Right hindlimb (tissue), 1 donor: ENCODE data around the gene ABCB6.

Source experiments
- DNase-seq: peaks from one replicate; pipeline ENCODE4 v3.0.0-alpha.2; 2018

The ABCB6 gene

GRCh38 chr2:219245148-219245898 lies 26.6 kb upstream of the ABCB6 start, which contains the start of the genes GLB1L and STK16:
TSS of gene GLB1L (minus strand) at chr2:219245444. CDS start at chr2:219243573, 1,871 bp downstream.
TSS of gene STK16 (plus strand) at chr2:219245479. CDS start at chr2:219246000, 521 bp downstream.
- peak; percentile 95 for DNase-seq

GRCh38 chr2:219244789-219245147 lies 26.0 kb upstream of the ABCB6 start:
- DNase-seq: no peak

- DNase-seq: peak; percentile 51
These were observed 24.6 kb upstream of the ABCB6 start for GRCh38 chr2:219243291-219243761.

DNA sequence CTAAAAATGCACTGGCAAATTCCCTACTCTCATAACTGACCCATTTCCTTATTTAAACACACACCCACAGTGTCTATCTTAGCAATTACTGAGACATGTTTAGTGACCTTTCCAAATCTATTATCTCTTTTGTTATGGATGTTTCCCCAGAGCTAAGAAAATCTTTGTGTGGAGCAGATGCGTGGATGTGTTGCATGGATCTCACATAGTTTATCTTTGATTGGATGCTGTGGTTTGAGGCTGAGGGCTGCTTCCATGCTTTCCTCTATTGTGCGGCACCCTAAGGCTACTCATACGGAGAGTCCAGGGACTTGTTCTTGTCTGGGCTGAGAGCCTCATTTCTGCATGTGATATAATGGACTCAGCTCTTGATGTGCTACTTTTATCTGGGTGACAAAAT lies 15.6 kb upstream of the ABCB6 start:
- no peak for DNase-seq

DNA sequence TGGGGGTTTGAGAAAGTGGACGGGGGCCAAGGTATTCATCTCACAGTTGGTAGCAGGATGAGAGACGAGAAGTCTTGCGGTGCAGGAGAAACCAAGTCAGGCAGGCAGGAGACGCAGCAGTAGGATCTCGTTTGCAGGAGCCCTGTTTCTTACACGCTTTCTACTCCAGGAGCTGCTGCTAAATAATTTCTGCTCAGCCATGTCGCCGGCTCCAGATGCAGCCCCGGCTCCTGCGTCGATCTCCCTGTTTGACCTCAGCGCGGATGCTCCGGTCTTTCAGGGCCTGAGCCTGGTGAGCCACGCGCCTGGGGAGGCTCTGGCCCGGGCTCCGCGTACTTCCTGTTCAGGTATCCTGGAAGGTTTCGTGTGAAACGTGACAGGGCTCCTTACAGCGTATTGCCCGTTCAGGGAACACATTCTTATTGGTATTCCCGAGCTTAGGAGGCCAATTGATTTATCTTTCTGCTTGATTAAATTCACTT lies 11.3 kb upstream of the ABCB6 start:
- no peak for DNase-seq

DNA sequence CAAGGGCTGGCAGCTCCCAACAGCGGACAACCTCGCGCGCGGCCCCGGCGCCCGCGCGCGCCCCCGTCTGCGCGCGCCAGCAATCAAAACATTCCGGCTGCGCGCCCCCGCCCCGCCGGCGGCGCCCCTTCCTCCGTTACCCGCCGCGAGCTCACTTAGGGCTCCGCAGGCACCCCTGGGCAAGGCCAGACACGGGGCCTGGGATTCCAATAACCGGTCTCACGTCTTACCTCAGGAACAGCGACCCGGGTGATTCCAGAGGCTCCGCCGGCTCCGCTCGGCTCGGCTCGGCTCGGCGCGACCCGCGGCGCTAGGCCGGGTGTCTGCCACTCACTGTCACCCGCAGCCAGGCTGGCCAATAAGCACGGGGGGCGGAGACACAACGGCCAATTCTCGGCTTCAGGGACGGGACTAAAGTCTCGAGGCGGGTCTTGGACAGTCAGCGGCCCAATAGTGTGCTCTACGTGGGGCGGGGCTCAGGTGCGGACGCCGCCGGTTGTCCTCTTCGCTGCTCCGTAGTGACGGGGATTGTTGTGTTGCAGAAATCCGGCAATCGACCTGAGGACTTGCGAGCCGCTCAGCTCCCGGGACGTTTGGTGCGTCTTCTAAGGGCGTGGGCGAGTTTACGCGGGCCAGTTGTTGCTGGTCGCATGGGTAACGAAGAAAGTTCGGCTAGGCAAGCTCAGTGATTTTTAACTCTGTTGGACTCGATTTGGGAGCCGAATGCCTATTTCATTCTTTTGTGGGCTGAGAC lies 10.7 kb upstream of the ABCB6 start, which contains the start of the genes ANKZF1 and ATG9A:
Gene ANKZF1, plus strand, starts transcription at position 502 of the 754 bp plus-strand sequence. CDS start 452 bp downstream, outside the sequence.
Gene ATG9A, minus strand, starts transcription at position 332 of the 754 bp plus-strand sequence. CDS start 1,612 bp downstream, outside the sequence.
- peak; percentile 99 for DNase-seq

GRCh38 chr2:219228911-219229304 lies 10.2 kb upstream of the ABCB6 start:
- no peak for DNase-seq

DNA sequence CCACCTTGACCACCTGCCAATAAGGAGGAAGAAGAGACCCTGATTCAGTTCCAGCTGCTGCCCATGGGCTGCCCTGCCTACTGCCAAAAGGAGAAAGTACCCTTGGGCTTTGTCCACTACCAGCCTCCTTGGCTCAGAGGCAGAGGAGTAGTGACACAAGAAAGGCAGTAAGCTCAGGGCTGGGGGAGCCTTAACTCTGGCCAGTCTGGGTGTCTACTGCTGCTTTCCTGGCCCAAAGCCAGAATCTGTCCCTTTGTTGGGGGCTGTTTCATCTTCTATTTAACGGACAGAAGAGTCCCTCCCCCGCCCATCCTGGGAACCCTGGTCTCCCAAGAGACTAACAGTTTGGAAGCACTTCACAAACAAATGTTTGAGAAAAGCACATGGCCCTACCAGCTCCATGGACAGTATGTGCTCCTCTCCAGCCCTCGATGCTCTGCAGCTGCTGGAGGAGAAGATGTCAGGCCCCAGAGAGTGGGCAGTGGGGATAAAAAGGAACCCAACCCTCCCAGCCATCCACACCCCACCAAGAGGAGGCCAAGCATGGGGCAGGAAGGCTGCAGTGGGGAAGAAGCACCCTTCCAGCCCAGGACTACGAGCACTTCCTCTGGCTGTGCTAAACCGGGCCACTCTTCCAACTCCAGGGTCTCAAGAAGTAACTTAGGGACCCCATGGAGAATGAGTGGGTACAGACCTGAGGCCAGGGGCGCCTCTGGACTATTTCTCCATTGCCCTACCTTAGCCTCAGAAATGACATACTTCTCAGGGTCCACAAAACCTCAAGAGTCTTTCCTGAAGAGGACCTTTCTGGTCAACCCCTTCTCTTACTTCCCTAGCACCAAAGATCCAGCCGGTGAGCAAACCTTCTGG lies 9.5 kb upstream of the ABCB6 start:
- DNase-seq: no peak

DNA sequence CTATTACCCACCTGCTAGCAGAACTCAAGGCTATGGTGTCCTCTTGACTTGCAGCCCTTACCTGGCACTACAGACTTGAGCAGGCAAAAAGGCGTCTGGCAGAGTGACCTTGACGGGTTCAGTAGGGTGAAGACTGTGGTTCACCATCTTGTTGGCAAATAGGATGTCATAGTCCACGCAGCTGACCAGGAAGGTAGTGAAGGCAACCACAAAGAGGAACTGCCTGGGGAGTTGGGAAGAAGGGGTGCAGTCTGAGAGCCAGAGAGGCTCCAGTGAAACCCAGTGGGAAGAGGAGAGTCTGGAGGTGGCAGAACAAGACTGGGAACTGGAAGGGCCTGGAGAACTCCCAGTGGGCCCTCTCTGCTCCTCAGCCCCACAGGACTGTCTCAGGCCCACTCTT lies 6.6 kb upstream of the ABCB6 start:
- no peak for DNase-seq

- DNase-seq: no peak
These were observed 5.3 kb upstream of the ABCB6 start for GRCh38 chr2:219223831-219224610.

DNA sequence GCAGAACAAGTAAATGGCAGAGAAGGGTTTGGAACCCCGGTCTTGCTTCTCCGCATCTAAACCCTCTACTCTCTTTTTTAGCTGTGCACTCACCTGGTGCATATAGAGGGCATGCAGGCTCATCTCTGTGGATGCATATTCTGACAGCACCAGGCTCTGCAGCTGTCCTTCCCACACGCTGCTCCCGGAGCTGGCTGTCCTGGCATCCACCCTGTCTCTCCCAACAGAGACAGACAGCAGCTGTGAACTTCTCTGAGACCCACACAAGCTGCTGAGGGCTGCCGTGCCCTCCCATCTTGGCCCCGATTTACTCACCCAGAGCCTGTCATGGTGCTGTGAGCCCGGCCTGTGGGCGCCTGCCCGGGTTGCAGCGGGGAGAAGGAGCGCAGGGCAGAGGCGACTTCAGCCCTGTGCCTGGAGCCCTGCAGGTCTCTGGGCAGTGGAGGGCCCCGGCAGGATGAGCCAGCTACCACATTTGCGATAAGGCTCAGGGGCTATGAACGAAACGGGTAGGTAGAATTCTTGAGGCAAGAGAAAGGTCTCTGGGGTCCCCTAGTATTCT lies 3.3 kb upstream of the ABCB6 start:
- DNase-seq: no peak

DNA sequence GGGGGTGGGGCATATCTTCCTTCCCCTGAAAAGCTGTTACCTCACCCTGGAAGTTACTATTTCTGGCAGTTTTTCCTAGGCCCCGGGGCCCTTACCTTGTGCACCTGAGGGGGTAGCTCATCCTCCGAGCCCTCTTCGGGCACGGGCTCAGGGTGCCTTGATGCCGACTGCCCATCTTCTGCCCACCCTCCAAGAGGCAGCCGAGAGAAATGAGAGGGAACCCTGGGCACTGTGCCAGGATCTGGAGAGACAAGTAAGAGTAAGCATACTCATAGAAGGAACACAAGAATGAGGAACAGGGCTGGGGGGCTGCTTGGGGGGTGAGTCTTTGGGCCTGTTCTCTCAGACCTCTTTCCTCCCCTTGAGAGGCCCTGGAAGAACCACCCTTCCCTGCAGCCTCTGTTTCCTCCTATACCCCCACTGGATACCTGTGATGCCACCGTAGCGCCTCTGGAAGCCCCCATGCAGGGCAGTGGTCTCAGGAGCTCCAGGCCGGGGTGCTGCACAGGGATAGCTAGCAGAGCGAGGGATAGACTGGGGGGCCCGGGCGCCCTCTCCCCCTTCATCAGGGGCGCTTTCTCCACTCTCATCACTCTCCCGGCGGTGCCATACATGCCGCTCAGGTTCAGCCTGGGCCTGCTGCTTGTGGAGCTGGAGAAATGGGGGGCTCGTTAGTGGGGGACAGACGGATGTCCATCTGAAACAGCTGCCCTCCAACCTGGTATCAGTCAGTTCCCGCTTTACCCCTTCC lies 2.1 kb upstream of the ABCB6 start:
- no peak for DNase-seq

DNA sequence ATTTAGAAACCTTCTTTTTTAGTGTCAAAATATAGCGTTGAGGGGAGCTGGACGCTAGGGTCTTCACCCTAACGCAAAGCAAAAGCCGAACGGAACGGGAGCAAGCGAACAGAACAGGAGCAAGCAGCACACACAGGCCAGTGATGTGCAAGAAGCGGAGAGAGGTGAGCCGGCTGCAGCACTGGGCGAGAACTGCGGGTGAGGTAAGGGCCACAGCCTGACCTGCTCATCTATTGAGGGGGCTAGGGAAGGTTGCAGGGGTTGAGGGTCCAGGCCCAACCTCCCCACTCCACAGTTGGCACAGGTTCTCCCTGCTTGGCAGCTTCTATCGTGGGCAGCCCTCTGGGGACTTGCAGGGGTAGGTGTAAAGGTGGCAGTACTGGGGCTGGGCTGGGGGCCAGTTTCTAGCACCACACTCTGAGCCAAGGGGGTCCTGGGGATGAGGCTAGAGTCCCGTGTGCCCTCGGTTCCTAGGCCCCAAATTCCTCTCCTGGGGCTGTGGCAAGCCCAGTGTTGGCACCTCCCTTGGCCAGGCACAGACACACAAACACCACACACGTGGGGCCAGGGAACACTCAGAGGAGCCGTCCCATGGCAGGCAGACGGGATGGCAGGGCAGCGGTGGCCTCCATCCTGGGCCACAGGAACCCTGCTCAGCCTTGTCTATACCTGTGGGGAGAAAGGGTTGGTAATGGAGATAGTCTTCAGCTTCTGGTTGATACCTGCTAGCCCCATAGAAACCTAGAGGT lies 1.2 kb upstream of the ABCB6 start:
- DNase-seq: no peak

- peak; percentile 85 for DNase-seq
These were observed 484 bp downstream of the ABCB6 start for GRCh38 chr2:219218217-219218731.

DNA sequence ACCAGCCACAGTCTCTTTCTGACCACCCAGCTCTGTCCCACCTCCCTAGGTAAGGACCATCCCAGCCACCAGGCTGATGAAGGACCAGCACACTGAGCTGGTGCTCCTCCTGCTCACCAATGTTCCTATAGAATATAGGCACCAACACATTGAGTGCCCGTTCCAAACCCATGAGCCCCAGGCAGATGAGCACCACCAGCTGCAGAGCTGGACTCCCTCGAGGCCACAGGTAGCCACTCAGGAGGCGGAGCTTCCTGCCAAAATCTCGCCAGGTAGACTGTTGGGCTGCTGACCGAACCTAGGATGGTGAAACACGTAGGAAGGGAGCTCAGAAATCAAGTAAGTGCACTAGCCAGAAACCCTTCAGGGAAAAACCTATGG lies 2.2 kb downstream of the ABCB6 start:
- DNase-seq: no peak

DNA sequence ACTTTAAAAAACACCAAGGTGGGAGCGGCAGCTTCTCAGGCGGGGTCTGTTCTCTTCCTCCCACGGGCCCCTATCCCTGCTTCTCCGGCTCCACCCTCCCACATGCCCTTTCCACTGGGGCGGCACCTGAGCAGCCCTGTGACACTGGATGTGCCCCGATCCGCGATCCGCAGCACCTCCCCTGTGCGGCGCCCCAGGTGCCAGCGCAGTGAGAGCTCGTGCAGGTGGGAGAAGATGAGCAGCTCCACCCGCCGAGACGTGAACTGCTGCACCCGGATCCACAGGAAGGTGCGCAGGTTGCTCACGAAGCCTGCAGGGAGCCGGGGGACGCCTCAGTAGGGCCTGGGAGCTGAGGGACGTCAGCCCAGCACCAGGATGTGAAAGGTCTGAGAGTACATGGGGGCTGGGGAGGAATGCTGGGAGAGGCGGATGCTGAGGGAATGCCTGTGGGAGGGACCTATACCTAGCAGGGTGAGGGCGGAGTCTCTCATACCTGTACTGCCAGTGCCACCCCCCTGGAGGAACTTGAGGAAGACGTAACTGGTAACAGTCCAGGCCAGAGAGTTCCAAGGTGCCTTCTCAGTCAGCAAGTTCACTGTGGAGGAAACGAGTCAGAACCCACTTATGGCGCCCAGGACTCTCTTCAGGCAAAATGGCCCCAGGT lies 2.8 kb downstream of the ABCB6 start:
- no peak for DNase-seq

GRCh38 chr2:219214786-219215185 lies 4.0 kb downstream of the ABCB6 start:
- no peak for DNase-seq

DNA sequence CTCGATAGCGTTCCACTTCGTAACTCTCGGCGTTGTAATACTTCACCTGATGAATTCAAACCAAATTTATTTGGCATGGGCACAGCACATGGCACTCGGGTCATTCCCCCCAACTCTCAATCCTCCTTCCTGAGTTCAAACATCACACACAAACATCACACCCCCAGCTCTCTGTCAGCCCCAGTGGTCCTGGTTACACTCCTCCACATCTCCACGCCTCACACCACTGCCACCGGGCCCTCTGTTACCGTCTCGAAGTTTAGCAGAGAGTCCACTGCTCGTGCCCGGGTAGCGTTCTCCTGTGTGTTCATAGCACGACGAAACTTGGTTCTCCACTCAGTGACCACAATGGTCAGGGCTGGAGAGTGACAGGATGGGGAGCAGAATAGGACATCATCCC lies 4.6 kb downstream of the ABCB6 start:
- DNase-seq: no peak

DNA sequence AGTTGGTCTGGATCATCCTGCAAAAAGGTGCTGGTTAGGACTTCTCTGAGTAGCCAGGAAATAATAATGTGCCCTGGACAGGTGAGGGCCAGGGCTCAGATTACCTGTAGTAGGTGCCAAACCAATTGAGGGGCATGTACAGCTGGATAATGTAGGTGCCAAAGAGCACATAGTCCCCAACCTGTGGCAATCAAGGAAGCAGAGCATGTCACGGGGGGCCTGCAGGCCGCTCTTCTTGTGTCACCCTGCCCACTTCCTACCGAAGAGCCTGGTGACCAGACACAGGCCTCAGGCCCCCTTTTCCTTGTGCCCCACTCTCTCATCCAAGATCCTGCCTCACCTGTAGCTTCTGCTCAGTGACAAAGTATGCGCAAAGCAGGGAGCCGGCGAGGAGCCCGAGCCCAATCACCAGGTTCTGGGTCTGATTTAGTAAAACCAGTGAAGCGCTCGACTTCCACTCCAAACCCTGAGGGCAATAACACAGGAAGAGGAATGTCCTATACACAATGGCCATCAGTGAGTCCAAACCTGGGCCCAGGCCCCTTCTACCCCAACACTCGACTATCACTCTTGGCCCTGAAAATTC lies 5.2 kb downstream of the ABCB6 start:
- no peak for DNase-seq
